Ecto neural progenitor cell (in vitro differentiated cells): ENCODE results near the gene MCTP2.

Experiments
- DNase-seq: peaks from one replicate; pipeline ENCODE4 v3.0.0-alpha.2; 2018; ENCODE audit warnings: low spot score

MCTP2 gene

GRCh38 chr15:94263341-94264273 is 32.2 kb downstream of the MCTP2 start:
- DNase-seq = no peak

GRCh38 chr15:94265009-94265408 is 33.6 kb downstream of the MCTP2 start:
- no peak for DNase-seq

GRCh38 chr15:94265982-94266381 is 34.6 kb downstream of the MCTP2 start:
- no peak for DNase-seq

- DNase-seq = no peak
These were observed 35.4 kb downstream of the MCTP2 start for GRCh38 chr15:94266789-94267188.

DNA sequence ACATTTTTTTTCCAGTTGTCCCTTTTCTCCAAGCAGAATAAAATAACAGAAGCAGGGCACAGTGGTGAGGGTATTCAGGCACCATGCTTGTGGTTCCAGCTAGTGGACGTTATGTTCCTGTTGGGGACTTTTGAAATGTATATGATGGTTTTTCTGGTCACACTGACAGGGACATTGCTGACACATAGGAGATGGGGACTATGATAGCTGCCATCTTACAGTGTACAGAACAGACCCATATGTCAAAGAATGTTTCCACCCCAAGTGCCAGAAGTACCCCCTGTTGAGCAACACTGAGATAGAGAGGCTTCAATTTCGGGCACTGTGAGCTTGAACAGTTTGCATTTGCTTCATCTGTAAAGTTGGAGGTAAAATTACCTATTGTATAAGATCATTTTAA is 38.6 kb downstream of the MCTP2 start:
- no peak for DNase-seq

DNA sequence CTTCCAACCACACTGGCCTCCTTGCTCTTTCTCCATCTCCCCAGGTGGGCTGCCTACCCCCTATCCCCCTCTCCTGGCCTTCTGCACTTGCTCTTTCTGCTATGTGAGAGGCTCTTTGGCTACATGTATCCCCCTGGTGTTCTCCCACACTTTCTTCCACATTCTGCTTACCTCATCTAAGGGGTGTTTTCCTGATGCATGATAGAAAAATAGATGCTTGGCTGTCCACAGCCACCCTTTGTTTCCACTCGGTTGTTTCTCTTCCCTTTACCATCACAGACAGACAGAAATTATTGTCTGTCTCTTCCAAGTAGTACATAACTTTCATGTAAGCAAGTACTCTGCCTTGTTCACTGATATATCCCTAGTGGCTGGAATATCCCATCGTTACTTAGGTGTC is 39.2 kb downstream of the MCTP2 start:
- DNase-seq = no peak

- no peak for DNase-seq
These were observed 41.0 kb downstream of the MCTP2 start for GRCh38 chr15:94272251-94272898.

GRCh38 chr15:94273826-94274225 is 42.5 kb downstream of the MCTP2 start:
- DNase-seq = no peak

- DNase-seq = no peak
These were observed 43.4 kb downstream of the MCTP2 start for GRCh38 chr15:94274745-94275144.

- no peak for DNase-seq
These were observed 46.1 kb downstream of the MCTP2 start for GRCh38 chr15:94277485-94277884.

DNA sequence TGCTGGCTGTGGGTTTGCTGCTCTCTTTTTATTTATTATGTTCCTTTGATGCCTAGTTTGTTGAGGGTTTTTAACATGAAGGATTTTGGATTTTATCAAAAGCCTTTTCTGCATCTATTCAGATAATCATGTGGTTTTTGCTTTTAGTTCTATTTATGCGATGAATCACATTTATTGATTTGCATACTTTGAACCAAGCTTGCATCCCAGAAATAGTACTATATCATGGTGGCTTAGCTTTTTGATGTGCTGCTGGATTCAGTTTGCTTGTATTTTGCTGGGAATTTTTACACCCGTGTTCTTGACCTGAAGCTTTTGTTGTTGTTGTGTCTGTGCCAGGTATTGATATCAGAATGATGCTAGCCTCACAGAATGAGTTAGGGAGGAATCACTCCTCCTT is 48.4 kb downstream of the MCTP2 start:
- no peak for DNase-seq

DNA sequence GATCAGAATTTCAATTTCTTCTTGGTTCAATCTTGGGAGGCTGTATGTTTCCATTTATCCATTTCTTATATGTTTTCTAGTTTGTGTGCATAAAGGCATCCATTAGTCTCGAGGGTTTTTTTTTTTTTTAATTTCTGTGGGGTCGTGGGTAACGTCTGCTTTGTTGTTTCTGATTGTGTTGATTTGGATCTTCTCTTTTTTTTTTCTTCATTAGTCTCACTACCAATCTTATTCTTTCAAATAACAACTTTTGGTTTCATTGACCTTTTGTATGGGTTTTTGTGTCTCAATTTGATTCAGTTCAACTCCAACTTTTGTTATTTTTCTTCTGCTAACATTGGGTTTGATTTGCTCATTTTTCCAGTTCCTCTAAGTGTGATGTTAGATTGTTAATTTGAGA is 48.9 kb downstream of the MCTP2 start:
- no peak for DNase-seq

GRCh38 chr15:94282269-94283250 is 51.2 kb downstream of the MCTP2 start:
- DNase-seq = no peak

DNA sequence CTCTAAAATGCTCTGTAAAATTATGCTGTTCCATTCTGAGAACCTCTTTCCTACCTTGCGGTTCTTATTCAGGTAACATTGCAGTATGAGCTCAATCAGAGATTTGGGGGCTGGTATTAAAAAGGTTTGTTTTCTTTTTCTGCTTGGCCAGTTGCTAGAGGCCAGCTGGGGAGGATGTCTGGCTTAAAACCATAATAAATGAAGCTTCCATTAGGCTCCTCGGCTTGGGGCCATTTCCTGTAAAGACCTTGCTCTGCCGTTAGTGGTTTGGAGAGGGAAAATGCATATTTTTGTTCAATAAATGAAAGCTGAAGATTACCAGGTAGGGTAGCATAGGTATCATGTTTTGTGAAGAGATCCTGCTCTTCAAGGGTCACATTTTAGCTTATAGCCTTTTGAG is 55.2 kb downstream of the MCTP2 start:
- DNase-seq = no peak

DNA sequence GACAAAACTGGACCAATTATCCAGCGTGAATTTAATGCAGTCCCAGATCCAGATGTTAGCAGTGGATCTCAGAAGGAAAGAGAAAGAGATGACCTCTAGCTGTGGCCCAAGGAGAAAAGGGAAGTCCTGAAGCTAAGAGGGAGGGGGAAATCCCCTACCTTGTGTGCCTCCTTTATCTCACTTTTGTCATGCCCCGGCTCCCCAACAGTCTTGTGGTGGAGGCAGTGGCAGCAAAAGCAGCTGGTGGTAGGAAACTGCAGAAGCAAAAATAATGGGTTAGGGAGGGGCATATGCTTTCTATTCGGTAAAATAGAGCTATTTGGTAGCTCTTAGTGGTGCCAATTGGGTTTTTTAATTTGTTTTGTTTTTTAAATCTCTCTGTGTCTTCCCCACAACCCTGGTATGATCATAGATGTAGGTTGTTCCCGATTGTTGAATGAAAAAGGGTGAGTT is 56.5 kb downstream of the MCTP2 start:
- DNase-seq = no peak

- no peak for DNase-seq
These were observed 59.4 kb downstream of the MCTP2 start for GRCh38 chr15:94290730-94291129.

DNA sequence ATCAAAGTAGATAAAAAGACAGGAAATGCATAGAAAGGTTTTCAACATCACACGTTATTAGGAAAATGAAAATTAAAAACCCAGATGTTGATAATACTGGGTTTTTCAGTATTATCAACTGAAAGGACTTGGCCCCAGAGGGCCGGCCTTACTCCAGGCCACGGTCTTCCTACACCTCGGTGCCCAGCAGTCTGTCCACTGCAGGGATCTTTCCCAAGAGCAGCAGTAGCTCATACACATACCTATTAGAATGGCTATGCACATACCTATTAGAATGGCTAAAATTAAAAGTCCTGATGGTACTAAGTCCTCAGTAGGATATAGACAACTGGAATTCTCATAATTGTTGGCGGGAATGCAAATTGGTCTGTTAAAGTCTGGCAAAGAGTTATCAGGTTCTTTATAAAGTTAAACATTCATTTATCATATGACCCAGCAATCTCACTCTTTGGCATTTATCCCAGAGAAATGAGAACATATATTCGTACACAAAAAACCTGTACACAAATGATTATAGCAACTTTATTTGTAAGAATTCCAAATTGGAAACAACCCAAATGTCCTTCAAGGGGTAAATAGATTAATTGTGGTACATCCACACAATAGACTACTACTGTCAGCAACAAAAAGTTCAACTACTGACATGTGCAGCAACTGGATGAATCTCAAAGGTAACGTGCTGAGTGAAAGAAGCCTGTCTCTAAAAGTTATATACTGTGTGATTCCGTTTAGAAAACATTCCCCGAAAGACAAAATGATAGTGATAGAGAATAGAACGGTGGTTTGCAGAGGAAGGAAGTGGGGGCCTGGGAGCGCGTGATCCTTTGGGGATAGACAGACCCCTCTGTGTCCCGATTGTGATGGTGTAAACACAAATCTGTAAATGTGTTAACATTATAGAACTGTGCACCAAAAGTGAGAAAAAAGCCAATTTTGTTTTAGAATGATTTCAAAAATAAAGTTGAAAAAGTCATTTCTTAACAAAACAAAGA is 62.3 kb downstream of the MCTP2 start:
- no peak for DNase-seq

DNA sequence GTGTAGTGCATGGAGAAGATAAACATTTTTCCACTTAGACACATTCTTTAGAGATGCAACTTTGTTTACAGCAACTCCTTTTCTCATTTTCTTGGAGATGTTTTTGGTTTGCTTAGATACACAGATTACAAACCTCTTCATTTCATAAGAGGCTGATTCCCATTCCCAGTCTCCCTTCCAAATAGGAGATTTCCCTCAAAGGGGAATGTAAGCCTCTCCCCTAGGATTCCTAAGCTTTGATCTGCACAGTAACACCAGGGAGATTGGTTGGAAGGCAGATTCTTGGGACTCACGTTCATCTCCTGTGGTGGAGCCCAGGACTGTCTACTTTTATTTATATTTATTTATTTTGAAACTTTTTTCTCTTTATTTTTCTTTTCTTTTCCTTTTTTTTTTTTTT is 63.2 kb downstream of the MCTP2 start:
- DNase-seq = no peak

DNA sequence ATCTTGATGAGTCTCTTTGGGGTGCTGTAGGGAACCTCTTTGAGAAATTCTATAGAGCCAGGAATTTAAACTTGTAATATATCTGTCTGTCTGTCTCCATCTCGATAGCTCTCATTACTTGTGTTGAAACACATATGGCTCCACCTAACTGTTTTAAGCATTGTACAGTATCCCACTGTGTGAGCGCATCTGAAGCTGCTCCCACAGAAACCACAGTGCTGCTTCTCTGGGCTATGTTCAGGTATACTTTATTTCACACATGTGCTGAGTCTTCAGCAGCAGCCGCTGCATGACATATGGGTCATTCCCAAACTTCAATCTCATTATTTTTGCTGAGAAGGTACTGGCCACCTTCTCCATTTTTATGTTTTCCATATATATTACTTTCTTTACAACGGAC is 63.9 kb downstream of the MCTP2 start:
- no peak for DNase-seq

DNA sequence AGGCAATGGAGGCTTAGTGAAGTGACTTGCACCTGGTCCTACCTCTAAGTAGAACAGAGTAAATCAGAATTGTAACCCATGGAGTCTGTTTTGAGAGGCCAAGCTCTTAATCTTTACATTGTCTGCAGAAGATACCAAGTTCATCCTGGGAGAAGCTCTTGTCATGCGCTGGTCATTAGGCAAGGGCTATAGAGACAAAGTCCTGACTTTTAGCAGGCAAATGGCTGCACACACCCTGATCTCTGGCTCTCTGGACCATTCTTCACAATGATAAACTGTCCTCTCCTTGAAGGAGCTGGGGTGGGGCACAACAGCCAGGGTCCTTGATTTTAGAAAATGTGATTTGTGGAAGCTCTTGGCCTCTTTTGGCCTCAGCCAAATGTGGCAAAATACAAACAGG is 65.4 kb downstream of the MCTP2 start:
- no peak for DNase-seq

DNA sequence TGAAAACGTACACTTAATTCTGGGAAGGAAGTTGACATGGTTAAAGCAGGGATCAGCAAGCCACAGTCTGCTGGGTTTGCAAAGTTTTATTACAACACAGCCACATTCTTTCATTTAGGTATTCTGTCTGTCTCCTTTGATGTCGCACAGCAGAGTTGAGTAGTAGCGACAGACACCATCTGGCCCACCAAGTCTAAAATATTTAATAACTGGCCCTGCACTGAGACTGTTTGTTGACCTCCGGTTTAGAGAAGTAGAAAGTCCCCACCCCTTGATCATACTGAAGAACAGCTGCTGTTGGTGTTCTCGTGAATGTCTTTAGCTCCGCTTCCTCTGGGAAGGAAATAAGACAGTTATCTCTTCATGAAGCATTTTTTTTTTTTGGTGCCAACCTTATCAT is 66.2 kb downstream of the MCTP2 start:
- DNase-seq = no peak
